ENCODE results near the gene PLCH1. TPM values are rescaled to one million over a fixed set of nuclear protein-coding genes. Genes with fewer than 3 reads are reported as not detected.

The PLCH1 gene
- total and polyA plus RNA-seq, 2 of the 8 experiments (the other 6 are each of a cell fraction or from before 2014, with no cell fraction given) = 5.8 to 17.2 TPM

DNA sequence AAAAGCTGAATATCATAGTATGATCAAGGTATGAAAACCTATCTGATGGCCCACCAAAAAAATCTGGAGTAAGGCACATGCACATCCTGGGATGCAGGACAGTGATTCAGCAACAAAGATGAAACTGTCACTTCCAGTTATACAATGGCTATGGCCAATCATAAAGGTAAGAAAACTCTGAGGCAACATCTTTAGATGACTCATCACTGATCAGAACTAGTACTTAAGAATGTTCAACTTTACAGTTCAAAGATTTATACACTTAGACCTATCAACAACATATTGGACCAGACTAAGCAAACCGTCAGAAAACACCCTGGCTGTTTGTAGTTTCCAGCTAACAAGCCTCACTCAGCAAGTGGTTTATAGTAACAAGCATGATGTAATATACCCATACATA is 21.3 kb upstream of the PLCH1 start:
- H3K27ac ChIP-seq (ENCODE audit: low read depth, low read length) = no peak overlapping the region
- H3K56ac ChIP-seq (replicated peaks; ENCODE audit: insufficient read length, low read depth, low read length) = no peak overlapping the region
- no peak overlapping the region for H2AFZ ChIP-seq (ENCODE audit: low read length)
- H4K8ac ChIP-seq (ENCODE audit: extremely low read depth, insufficient read depth, low read length) = no peak overlapping the region
- peaks cover 2 to 5% (median 4%) of the 10 kb centered on the region in 4 experiments; a peak in 6 of 7 replicates for H3K4me1 ChIP-seq (replicated peaks in 1 of 4; ENCODE audit: control insufficient read depth in 3 of 4, insufficient read depth in 4 of 4, low read length in 3 of 4)
- H3K4ac ChIP-seq (replicated peaks; ENCODE audit: insufficient read length, low read depth, low read length) = no peak overlapping the region
- TF ChIP-seq, protein P1, sequence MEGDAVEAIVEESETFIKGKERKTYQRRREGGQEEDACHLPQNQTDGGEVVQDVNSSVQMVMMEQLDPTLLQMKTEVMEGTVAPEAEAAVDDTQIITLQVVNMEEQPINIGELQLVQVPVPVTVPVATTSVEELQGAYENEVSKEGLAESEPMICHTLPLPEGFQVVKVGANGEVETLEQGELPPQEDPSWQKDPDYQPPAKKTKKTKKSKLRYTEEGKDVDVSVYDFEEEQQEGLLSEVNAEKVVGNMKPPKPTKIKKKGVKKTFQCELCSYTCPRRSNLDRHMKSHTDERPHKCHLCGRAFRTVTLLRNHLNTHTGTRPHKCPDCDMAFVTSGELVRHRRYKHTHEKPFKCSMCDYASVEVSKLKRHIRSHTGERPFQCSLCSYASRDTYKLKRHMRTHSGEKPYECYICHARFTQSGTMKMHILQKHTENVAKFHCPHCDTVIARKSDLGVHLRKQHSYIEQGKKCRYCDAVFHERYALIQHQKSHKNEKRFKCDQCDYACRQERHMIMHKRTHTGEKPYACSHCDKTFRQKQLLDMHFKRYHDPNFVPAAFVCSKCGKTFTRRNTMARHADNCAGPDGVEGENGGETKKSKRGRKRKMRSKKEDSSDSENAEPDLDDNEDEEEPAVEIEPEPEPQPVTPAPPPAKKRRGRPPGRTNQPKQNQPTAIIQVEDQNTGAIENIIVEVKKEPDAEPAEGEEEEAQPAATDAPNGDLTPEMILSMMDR (IDR thresholded peaks at IDR 0.05; ENCODE audit: control extremely low read depth in 1 of 3, insufficient read depth in 1 of 3, low read depth in 1 of 3, low read length in 3 of 3) = no peak
- TF ChIP-seq SIRT6 (IDR thresholded peaks at IDR 0.05; ENCODE audit: low read length) (no peak), NRF1 (IDR thresholded peaks at IDR 0.05; ENCODE audit: low read depth, low read length) (no peak), SAP30 (IDR thresholded peaks at IDR 0.05; ENCODE audit: insufficient read depth, insufficient replicate concordance, low read length) (no peak), KDM1A (IDR thresholded peaks at IDR 0.05; ENCODE audit: borderline replicate concordance, low read length) (no peak), BRCA1 (IDR thresholded peaks at IDR 0.05; ENCODE audit: low read depth, low read length) (no peak), KDM5A (IDR thresholded peaks at IDR 0.05; ENCODE audit: low read length) (no peak), BCL11A (IDR thresholded peaks at IDR 0.05; ENCODE audit: low read depth in 2 of 2, low read length in 2 of 2) (no peak), RFX5 (IDR thresholded peaks at IDR 0.05; ENCODE audit: borderline replicate concordance, low read depth, low read length) (no peak)
- FAIRE-seq = no peak
- no peak overlapping the region for H3K18ac ChIP-seq (ENCODE audit: extremely low read depth, low read length)
- 0 out of 8 replicates have a peak, but pooled peaks cover 0 to 4% (median 0%) of the 10 kb centered on the region in 4 experiments for H3K36me3 ChIP-seq (ENCODE audit: control insufficient read depth in 2 of 4, insufficient read depth in 4 of 4, low read length in 3 of 4)
- H4K91ac ChIP-seq (replicated peaks; ENCODE audit: insufficient read length, low read length) = no peak overlapping the region
- H2BK20ac ChIP-seq (ENCODE audit: low read length) = no peak overlapping the region
- H3K79me2 ChIP-seq (ENCODE audit: control insufficient read depth in 1 of 2, insufficient read depth in 2 of 2, low read length in 2 of 2) = no peaks in the 10 kb centered on the region
- DNase-seq (ENCODE audit: low read depth in 1 of 2, low spot score in 2 of 2) = no peak
- no peak overlapping the region for H4K5ac ChIP-seq (ENCODE audit: insufficient read length, low read depth, low read length)
- 82% methylated on average over 1 of the region's 1 CpG; no CpG with 5 or more reads in 1 of the 2 experiments for WGBS, 2 experiments (ENCODE audit: extremely low coverage in 1 of 2, insufficient coverage in 1 of 2, insufficient read length in 1 of 2, insufficient replicate concordance in 2 of 2, low coverage in 1 of 2, low lambda C conversion rate in 2 of 2, missing lambda C conversion rate in 1 of 2)
- H4K20me1 ChIP-seq (replicated peaks in 1 of 2; ENCODE audit: control insufficient read depth in 1 of 2, insufficient read depth in 2 of 2, low read length in 2 of 2) = no peaks in the 10 kb centered on the region
- no peak overlapping the region for H3K14ac ChIP-seq (ENCODE audit: insufficient read length)
- H2AK5ac ChIP-seq (ENCODE audit: low read depth, low read length) = no peak overlapping the region
- H3K4me2 ChIP-seq (ENCODE audit: insufficient read depth in 1 of 2, low read depth in 2 of 2, low read length in 2 of 2) = no peak overlapping the region
- ChIA-PET POLR2A (ENCODE audit: partially characterized antibody) (no interaction called here), CTCF (ENCODE audit: partially characterized antibody) (interaction anchor here (0.9 to 3.2 kb wide), 3 partner anchors 8 to 14 kb away, joined by 3 to 8 read pairs (median 3); no protein-coding TSS in a partner anchor)
- H3K4me3 ChIP-seq (ENCODE audit: extremely low read depth in 1 of 4, insufficient read depth in 2 of 4, low read depth in 3 of 4, low read length in 4 of 4) = no peak overlapping the region
- H3K9ac ChIP-seq (replicated peaks in 1 of 4; ENCODE audit: extremely low read depth in 1 of 4, low read depth in 3 of 4, low read length in 3 of 4) = no peak overlapping the region
- H3K23ac ChIP-seq (ENCODE audit: insufficient read length) = no peak overlapping the region
- H3K79me1 ChIP-seq (ENCODE audit: low read depth, low read length) = no peaks in the 10 kb centered on the region
- H3K23me2 ChIP-seq (ENCODE audit: low read depth, low read length) = no peaks in the 10 kb centered on the region
- H2BK15ac ChIP-seq (ENCODE audit: low read length) = no peak overlapping the region
- H3K9me3 ChIP-seq (ENCODE audit: insufficient read depth in 2 of 2, low read depth in 1 of 2, low read length in 1 of 2) = no peaks in the 10 kb centered on the region
- no peak overlapping the region for H2BK5ac ChIP-seq (ENCODE audit: low read depth, low read length)
- H3K27me3 ChIP-seq (replicated peaks in 1 of 4; ENCODE audit: control insufficient read depth in 3 of 4, extremely low read depth in 1 of 4, insufficient read depth in 3 of 4, low read length in 3 of 4) = no peaks in the 10 kb centered on the region
- no peak overlapping the region for H2BK120ac ChIP-seq (replicated peaks; ENCODE audit: low read depth, low read length)
- H2BK12ac ChIP-seq (ENCODE audit: low read depth, low read length) = no peak overlapping the region

Measured in H1 (cell line).